Large intestine (tissue), 3 donors: ENCODE data around the gene ELP1. TPM values are rescaled to one million over a fixed set of nuclear protein-coding genes. Genes with fewer than 3 reads are reported as not detected.
"Not testable (repeated sequence)": the region's sequence is repeated elsewhere in the genome, so short reads cannot be mapped to it uniquely, and the experiment has no call there.

Source experiments
- DNase-seq, 2 donors: peaks; one replicate each; pipeline versions ENCODE4 v3.0.0 to v3.0.0-alpha.2; 2013
- H3K27ac ChIP-seq: one replicate; pipeline ENCODE4 v1.5.1; 2013; ENCODE audit warnings: low read length
- H3K27me3 ChIP-seq: 2 replicates; pipeline ENCODE4 v1.6.1; 2013; ENCODE audit warnings: low read length; ENCODE audit not compliant: control insufficient read depth, insufficient read depth
- H3K36me3 ChIP-seq: 2 replicates; pipeline ENCODE4 v1.6.1; 2013; ENCODE audit warnings: low read length; ENCODE audit not compliant: control insufficient read depth, insufficient read depth
- H3K4me1 ChIP-seq: one replicate; pipeline ENCODE4 v1.6.1; 2013; ENCODE audit warnings: low read length; ENCODE audit not compliant: control insufficient read depth, insufficient read depth
- H3K4me3 ChIP-seq: one replicate; pipeline ENCODE4 v1.5.1; 2013; ENCODE audit warnings: low read length
- H3K9me3 ChIP-seq: one replicate; pipeline ENCODE4 v1.6.1; 2013; ENCODE audit warnings: mild to moderate bottlenecking, low read depth, low read length, moderate library complexity; ENCODE audit not compliant: control insufficient read depth
- WGBS: methylation state at CpG from one replicate; pipeline ENCODE4 v1.1.5; 2013; ENCODE audit warnings: low lambda C conversion rate; ENCODE audit not compliant: insufficient coverage; 5-methylcytosine and 5-hydroxymethylcytosine counted together
- polyA plus RNA-seq: library from polyadenylated mRNA; unstranded; fragments of 120-200 nt; gene quantifications from one replicate; pipeline ENCODE4 v1.2.1, GENCODE V29; 2013

The ELP1 gene
- polyA plus RNA-seq, 1 donor = 28.8 TPM

DNA sequence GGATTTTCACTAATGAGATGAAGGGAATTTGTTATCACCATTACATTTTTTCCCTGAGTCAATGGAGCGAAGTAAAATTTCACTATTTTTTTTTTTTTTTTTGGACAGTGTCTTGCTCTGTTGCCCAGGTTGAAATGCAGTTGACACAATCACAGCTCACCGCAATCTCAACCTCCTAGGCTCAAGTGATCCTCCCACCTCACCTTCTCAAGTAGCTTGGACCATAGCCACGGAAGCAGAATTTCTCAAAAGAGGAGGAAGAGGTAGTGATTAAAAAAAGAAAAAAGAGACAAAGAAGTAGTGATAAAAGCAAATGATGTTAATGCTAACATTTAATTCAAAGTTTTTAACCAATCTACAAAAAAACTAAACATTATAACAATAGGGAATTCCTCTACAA lies 29.8 kb downstream of the ELP1 start:
- 100% methylated on average over 2 of the region's 3 CpGs for WGBS
- Histone ChIP-seq H3K4me1 (no peaks in the 10 kb centered on the region), H3K9me3 (no peaks in the 10 kb centered on the region), H3K27me3 (no peaks in the 10 kb centered on the region), H3K4me3 (no peak overlapping the region), H3K27ac (no peak overlapping the region), H3K36me3 (peaks cover 75% of the 10 kb centered on the region)
- no peak for DNase-seq

DNA sequence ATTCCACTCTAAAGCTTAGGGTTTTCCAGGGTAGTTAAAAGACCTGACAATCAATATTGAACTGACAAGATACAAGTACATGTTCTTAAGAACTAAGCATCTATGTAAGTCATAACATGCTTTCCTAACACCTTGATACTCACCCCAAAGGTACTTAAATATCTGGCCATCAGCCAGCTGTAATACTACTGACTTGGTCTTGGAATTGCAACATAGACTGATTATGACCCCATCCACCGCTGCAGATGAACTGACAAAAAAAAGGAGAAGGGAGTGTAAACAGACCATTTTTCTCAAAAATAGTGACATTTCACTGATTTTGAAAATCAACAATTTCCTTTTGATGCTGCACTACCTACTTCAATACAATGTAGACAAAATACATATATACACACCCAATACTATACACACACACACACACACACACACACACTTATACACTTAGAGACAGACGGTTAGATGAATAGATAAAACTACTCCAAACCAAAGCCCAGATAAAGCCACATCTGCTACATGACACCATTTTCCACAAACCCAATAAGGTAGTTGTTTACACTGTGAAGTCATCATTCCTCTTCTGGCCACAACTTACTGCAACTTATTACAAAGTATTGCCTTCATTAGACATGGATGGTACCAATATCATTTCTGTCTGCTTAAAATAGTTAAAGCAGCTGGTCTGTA lies 30.4 kb downstream of the ELP1 start:
- Histone ChIP-seq H3K4me3 (no peak overlapping the region), H3K36me3 (peaks cover 74% of the 10 kb centered on the region), H3K9me3 (no peaks in the 10 kb centered on the region), H3K27me3 (no peaks in the 10 kb centered on the region), H3K4me1 (no peaks in the 10 kb centered on the region), H3K27ac (no peak overlapping the region)
- no CpG with 5 or more reads among the region's 2 CpGs for WGBS
- DNase-seq = no peak

DNA sequence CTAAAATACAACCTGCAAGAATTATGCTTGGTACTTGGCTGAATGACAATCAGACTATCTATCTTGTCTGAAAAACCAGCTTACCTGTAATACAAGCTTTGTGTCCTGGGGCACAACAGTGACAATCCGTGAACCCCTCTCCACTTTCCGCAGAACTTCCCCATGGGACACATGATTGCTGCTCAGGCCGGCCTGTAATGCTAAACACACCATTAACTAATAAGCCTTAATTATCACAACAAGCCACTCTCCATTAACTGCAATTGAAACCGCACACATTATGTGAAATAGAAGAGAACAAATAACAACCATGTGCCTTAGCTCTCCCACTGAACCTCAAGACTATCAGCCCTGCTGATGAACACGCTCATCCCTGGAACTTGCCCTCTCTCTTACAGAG lies 33.7 kb downstream of the ELP1 start:
- Histone ChIP-seq H3K27ac (no peak overlapping the region), H3K36me3 (peaks cover 66% of the 10 kb centered on the region), H3K4me1 (no peaks in the 10 kb centered on the region), H3K27me3 (no peaks in the 10 kb centered on the region), H3K9me3 (no peaks in the 10 kb centered on the region), H3K4me3 (no peak overlapping the region)
- WGBS = 93% methylated on average over 3 of the region's 5 CpGs
- no peak for DNase-seq

DNA sequence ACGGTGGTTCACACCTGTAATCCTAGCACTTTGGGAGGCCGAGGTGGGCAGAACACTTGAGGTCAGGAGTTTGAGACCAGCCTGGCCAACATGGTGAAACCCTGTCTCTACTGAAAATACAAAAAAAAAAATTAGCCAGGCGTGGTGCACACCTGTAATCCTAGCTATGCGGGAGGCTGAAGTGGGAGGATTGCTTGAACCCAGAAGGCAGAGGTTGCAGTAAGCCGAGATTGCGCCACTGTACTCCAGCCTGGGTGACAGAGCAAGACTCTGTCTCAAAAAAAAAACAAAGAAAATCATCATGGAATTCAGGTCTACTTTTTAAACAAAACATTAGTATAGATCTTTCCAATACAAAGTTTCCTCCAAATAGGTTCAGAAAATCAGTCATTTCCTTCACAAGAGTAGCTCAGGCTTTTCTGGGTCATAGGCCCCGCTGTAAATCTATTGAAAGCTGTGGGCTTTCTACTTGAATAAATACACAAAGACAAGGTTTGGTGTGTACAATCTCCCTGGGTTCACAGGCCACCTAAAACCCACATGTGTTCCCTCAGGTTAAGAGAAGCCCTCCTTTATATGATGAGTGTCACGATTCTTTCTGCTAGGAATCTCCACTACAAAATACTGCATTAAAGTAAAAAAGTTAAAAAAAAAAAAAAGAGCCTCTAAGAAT lies 34.8 kb downstream of the ELP1 start:
- H3K4me3 ChIP-seq, DNase-seq, H3K27me3 ChIP-seq, H3K27ac ChIP-seq, H3K9me3 ChIP-seq, H3K4me1 ChIP-seq: not testable (repeated sequence)
- peaks cover 71% of the 10 kb centered on the region for H3K36me3 ChIP-seq
- 100% methylated on average over 2 of the region's 8 CpGs for WGBS

DNA sequence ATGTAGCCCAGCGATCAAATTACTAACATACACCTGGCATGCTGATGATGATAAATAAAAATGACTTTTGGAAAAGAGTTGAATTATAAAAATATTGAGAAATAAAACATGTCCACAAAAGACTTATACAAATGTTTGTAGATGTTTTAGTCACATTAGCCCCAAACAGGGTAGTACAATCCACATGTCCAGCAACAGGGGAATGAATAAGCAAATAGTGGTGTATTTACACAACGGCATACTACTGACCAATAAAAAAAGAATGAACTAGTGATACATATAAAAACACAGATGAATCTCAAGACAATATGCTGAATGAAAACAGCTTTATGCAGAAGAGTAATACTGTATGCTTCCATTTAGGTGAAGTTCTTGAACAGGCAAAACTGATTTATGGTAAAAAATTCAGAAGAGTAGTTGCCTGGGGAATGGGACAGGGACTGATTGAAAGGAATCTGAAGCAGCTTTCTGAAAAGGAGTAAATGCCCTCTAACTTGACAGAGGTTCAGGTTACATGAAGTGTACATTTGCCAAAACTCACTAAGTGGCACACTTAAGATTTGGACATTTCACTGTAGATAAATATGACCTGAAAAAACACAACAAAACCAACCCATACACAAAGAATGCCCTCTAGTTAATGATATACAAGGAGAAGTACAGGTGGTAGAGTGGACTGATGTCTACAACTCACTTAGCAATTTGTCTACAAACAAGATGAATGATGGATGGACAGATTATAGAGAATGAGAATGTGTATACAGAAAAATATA lies 36.4 kb downstream of the ELP1 start:
- H3K27me3 ChIP-seq = no peaks in the 10 kb centered on the region
- no peaks in the 10 kb centered on the region for H3K4me1 ChIP-seq
- no peak overlapping the region for H3K27ac ChIP-seq
- WGBS = 100% methylated on average over 1 of the region's 2 CpGs
- no peak overlapping the region for H3K4me3 ChIP-seq
- peaks cover 73% of the 10 kb centered on the region for H3K36me3 ChIP-seq
- DNase-seq = no peak
- no peaks in the 10 kb centered on the region for H3K9me3 ChIP-seq

DNA sequence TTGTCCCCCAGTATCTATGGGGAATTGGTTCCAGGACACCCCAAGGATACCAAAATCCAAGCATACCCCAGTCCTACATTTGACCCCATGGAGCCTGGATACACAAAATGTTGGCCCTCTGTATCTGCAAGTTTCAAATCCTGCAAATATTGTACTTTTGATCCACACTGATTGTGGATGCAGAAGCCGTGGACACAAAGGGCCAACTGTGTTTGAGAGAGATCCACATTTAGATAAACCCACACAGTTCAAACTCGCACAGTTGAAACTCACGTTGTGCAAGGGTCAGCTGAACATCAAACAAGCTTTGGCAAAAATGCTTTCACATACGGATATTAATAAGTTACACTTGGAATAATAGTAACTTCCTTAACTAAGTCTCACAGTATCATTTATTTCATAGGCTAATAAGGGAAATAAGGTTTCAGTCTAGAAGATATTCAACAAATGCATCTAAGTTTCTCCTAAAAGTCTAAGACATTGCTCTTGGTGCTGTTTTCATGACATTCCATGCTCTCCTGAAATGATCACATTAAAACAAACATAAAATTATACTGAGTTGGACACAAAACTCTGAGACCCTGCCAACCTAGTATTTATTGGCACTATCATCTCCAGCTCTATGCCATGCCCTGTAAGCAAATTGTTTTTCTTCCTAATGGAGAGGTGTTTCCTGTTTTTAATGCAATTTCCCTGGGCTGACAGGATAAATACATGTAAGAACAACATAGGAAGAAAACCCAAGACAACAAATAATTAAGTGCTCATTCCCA lies 39.5 kb downstream of the ELP1 start:
- no CpG with 5 or more reads among the region's 4 CpGs for WGBS
- Histone ChIP-seq H3K4me1 (no peaks in the 10 kb centered on the region), H3K27ac (no peak overlapping the region), H3K9me3 (no peaks in the 10 kb centered on the region), H3K27me3 (no peaks in the 10 kb centered on the region), H3K4me3 (no peak overlapping the region), H3K36me3 (peaks cover 74% of the 10 kb centered on the region)
- no peak for DNase-seq

DNA sequence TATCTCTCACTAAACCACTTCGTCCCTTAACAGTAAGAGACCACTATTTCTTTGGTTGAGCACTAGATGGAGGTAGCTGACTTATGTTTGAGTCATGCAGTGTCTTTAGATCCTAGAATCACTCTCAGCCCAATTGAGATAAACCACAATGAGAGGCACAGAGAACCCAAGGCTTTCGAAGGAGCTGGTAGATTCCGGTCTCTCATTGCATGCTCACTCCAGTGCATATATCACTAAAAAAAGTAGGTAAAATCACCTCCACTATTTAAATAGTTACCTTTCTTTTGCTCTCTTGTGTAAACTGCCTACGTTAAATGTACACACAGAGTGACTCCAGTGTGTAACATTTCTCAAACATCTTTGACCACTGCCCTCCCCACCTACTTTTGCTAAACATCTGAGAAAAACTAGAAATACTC lies 44.3 kb downstream of the ELP1 start:
- peaks cover 14% of the 10 kb centered on the region for H3K4me1 ChIP-seq
- no peak overlapping the region for H3K27ac ChIP-seq
- no peak overlapping the region for H3K4me3 ChIP-seq
- peaks cover 46% of the 10 kb centered on the region for H3K36me3 ChIP-seq
- H3K27me3 ChIP-seq = no peaks in the 10 kb centered on the region
- no peaks in the 10 kb centered on the region for H3K9me3 ChIP-seq
- DNase-seq = no peak
- 100% methylated on average over 1 of the region's 4 CpGs for WGBS

DNA sequence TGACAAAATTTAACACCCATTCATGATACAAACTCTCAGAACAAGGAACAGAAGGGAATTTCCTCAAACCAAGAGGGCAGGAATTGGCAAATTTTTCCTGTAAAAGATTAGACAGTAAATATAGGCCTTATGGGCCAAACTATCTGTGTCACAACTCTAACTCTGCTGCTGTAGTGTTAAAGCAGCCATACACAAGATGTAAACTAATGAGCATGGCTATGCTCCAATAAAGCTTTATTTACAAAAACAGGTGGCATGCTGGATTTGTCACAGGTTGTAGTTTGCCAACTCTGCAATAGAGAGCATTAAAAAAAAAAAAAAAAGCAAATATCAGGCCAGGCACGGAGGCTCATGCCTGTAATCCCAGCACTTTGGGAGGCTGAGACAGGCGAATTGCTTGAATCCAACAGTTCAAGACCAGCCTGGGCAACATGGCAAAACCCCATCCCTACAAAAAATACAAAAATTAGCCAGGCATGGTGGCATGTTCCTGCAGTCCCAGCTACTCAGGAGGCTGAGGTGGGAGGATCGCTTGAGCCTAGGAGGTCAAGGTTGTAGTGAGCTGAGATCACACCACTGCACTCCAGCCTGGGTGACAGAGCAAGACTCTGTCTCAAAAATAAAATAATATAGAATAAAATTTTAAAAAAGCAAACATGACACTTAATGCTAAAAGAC lies 47.2 kb downstream of the ELP1 start:
- not testable (repeated sequence) for H3K9me3 ChIP-seq, H3K27me3 ChIP-seq, H3K4me3 ChIP-seq
- Histone ChIP-seq H3K27ac (peak overlapping the region; percentile 91), H3K36me3 (peaks cover 27% of the 10 kb centered on the region), H3K4me1 (peaks cover 15% of the 10 kb centered on the region)
- peak in 1 of 2 donors; percentile 27 for DNase-seq
- no CpG with 5 or more reads among the region's 3 CpGs for WGBS

DNA sequence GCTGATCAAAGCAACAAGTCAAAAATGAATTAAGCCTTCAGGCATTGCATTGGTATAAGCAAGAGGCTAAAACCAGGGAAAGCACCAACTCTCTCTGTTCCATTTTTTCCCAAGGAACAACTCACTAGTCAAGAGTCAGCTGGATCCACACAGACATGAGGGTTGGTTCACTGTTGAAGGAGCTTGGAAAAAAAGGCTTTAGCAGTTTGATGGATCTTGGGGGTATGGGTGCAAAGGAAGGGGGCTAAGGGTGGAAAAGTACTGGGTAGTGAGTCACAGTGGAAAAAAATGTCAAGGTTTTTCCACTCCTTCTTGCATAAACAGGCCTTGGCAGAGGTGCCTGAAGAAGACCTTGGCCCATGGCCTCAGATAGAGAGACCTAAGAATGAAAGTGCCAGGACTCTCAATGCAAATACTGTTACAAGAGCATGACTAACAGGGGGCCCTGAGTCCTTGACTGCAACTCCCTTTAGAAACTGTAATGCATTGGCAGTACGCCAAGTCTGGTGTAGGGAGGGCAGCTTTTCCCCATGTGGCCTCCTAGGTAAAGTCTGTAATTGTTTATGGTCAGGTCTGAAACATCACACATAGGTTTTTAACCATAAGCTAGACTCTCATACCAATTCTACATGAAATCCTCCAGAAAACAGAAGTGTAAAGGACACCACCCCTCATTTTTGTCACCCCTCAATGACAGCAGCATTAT lies 48.1 kb downstream of the ELP1 start:
- H3K36me3 ChIP-seq = peaks cover 22% of the 10 kb centered on the region

More for the DNA sequence above, 48.1 kb downstream of the ELP1 start:
- Histone ChIP-seq H3K4me3 (no peak overlapping the region), H3K27ac (peak overlapping the region; percentile 91), H3K4me1 (peaks cover 15% of the 10 kb centered on the region), H3K27me3 (no peaks in the 10 kb centered on the region), H3K9me3 (no peaks in the 10 kb centered on the region)
- DNase-seq = peak; percentile 96 to 98
- no CpG with 5 or more reads among the region's 1 CpG for WGBS
